IPS-20b (cell line): ENCODE data around the gene POFUT2.

Experiments used
- H3K27ac ChIP-seq: one replicate; pipeline ENCODE4 v1.5.1; 2013; ENCODE audit warnings: low read length
- H3K27me3 ChIP-seq: 2 replicates; pipeline ENCODE4 v1.6.1; 2013; ENCODE audit warnings: mild to moderate bottlenecking, low read length, inconsistent platforms; ENCODE audit not compliant: insufficient read depth
- H3K36me3 ChIP-seq: 2 replicates; pipeline ENCODE4 v1.6.1; 2013; ENCODE audit warnings: low read depth, mild to moderate bottlenecking, inconsistent platforms, low read length, moderate library complexity; ENCODE audit not compliant: insufficient read depth
- H3K4me1 ChIP-seq: 2 replicates; pipeline ENCODE4 v1.6.1; 2013; ENCODE audit warnings: mild to moderate bottlenecking, control low read depth, inconsistent platforms, low read length, moderate library complexity; ENCODE audit not compliant: insufficient read depth
- H3K4me3 ChIP-seq: 2 replicates; pipeline ENCODE4 v1.5.1; 2013; ENCODE audit warnings: mild to moderate bottlenecking, low read length, inconsistent platforms
- H3K9ac ChIP-seq: 2 replicates; pipeline ENCODE4 v1.6.1; 2013; ENCODE audit warnings: low read depth, mild to moderate bottlenecking, inconsistent platforms, low read length, moderate library complexity
- H3K9me3 ChIP-seq: 2 replicates; pipeline ENCODE4 v1.6.1; 2013; ENCODE audit warnings: mild to moderate bottlenecking, low read depth, low read length, inconsistent platforms; ENCODE audit not compliant: insufficient read depth

POFUT2 gene

DNA sequence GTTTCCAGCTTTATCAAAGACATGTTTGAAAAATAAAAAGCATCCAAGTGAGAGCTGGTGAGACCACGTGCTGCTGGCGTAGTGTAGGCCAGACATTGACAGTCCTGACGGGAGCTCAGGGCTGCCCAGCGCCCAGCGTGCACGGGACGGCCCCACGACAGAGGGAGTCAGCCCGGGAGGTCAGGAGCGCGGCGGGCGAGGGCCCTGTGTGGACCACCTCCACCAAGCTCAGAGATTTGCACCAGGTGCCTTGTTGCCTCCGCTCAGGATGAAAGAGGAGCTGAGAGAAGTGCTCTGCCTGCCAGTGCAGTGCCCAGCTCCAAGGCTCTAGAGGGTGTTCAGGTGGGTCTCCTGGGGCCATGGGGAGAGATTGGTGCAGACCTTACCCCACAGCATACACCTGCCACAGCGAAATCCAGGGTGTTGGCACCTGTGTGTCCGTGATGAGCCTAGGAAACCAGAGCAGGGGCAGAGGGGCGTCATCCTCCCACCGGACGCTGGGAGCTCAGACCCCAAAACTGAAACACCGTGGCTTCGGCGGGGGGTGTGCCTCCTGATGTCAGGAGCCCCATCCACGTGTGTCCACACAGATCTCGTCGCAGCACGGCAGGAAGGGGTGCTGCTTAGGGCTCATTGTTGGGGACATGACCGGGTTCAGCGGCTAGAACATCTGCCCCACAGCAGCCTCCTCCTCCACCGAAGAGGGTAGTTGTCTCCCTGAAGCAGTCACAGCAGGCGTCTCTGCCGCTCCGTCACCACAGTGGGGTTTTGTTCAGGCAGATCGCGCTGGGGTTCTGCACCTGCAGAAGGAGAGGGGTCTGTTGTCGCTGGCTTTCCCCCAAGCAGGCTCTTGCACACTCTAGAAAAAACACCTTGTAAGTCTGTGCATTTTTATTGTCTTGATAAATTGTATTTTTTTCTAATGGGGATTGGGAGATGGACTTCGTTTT lies 64.2 kb downstream of the POFUT2 start:
- no peak overlapping the region for H3K27ac ChIP-seq
- no peaks in the 10 kb centered on the region; the same call in 1 of the 2 replicates for H3K9me3 ChIP-seq
- H3K27me3 ChIP-seq, result no peaks in the 10 kb centered on the region
- H3K36me3 ChIP-seq, result no peaks in the 10 kb centered on the region
- H3K4me3 ChIP-seq, result no peak overlapping the region
- peaks cover 4% of the 10 kb centered on the region; the same call in 1 of the 2 replicates for H3K4me1 ChIP-seq
- H3K9ac ChIP-seq, result no peak overlapping the region

DNA sequence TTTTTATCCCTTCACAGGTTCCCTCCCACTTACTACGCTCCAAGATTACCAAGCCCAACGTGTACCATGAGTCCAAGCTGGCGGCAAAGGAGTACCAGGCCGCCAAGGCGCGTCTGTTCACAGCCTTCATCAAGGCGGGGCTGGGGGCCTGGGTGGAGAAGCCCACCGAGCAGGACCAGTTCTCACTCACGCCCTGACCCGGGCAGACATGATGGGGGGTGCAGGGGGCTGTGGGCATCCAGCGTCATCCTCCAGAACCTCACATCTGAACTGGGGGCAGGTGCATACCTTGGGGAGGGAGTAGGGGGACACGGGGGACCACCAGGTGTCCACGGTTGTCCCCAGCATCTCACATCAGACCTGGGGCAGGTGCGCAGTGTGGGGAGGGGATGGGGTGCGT lies 65.7 kb downstream of the POFUT2 start:
- no peak overlapping the region for H3K27ac ChIP-seq
- no peak overlapping the region for H3K9ac ChIP-seq
- peaks cover 3% of the 10 kb centered on the region for H3K9me3 ChIP-seq
- H3K36me3 ChIP-seq, result no peaks in the 10 kb centered on the region
- H3K4me3 ChIP-seq, result no peak overlapping the region
- H3K4me1 ChIP-seq, result peaks cover 4% of the 10 kb centered on the region; the same call in 1 of the 2 replicates
- H3K27me3 ChIP-seq, result no peaks in the 10 kb centered on the region

DNA sequence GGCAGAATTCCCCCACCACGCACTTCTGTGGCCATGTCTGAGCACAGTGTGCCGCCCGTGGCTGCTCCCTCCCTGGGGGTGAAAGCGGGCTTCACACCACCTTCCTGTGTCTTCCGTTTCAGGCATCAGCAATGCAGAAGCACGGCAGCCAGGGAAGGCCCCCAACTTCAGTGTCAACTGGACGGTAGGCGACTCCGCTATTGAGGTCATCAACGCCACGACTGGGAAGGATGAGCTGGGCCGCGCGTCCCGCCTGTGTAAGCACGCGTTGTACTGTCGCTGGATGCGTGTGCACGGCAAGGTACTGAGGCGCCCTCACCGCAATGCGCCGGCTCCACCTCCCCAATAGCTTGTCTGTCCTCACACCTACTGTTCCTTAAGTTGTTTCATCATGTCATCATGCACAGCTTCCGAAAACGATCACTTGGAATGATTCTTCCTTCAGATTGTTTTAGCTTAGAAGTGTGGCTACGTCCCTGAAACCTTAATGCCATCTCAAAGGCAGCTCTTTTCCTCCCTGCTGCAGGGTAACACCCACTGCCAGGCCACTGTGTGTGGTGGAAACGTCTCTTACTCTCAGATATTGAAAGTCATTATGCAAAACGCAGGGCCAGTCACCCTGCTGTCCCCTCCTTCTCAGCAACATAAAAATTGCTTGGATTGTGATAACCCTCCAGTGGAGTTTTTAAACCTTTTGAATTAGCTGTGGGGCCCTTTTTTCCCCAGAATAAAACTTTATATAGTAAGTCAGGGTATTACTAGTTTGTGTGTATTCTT lies 66.8 kb downstream of the POFUT2 start:
- H3K9ac ChIP-seq, result no peak overlapping the region
- no peak overlapping the region for H3K4me3 ChIP-seq
- H3K4me1 ChIP-seq, result peaks cover 4% of the 10 kb centered on the region; the same call in 1 of the 2 replicates
- no peak overlapping the region for H3K27ac ChIP-seq
- H3K36me3 ChIP-seq, result no peaks in the 10 kb centered on the region
- H3K9me3 ChIP-seq, result peaks cover 9% of the 10 kb centered on the region
- no peaks in the 10 kb centered on the region for H3K27me3 ChIP-seq

DNA sequence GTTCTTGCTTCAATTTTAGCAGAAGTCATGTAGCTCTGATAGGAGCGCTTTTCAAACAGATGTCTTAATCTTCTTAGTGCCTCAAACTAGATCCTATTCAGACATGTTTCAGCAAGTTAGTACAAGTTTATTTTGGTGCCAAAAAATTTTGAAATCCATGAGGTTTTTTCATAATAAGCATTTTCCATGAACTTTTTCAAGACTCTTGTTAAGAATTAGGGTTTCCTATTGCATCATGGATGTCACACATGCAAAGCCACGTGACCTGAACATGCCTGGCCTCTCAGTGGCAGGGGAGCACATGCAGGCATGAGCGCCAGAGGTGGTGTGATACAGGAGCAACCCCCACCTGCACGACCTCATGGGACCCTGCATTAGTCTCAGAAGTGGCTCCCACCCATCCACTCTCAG lies 67.6 kb downstream of the POFUT2 start:
- H3K27ac ChIP-seq, result no peak overlapping the region
- no peak overlapping the region for H3K4me3 ChIP-seq
- H3K9ac ChIP-seq, result no peak overlapping the region
- H3K36me3 ChIP-seq, result no peaks in the 10 kb centered on the region
- peaks cover 4% of the 10 kb centered on the region; the same call in 1 of the 2 replicates for H3K4me1 ChIP-seq
- H3K9me3 ChIP-seq, result peaks cover 12% of the 10 kb centered on the region
- H3K27me3 ChIP-seq, result no peaks in the 10 kb centered on the region

DNA sequence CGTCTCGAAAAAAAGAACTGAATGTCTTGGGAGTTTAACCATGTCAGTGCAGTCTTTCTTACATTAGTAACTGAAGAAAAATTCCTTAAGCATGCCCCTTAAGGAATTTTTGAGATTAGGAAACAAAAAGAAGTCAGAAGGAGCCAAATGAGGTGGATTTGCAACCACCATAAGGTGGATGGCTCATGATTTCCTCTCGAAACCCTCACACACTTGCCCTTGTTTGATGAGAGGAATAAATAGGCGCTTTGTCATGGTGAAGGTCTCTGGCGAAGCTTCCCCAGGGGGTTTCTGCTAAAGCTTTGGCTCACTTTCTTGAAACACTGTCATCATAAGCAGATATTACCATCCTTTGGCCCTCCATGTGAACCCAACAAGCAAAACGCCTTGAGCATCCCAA lies 68.2 kb downstream of the POFUT2 start:
- H3K9ac ChIP-seq, result no peak overlapping the region
- no peak overlapping the region for H3K27ac ChIP-seq
- H3K27me3 ChIP-seq, result no peaks in the 10 kb centered on the region
- H3K36me3 ChIP-seq, result no peaks in the 10 kb centered on the region
- no peak overlapping the region for H3K4me3 ChIP-seq
- peaks cover 13% of the 10 kb centered on the region for H3K9me3 ChIP-seq
- H3K4me1 ChIP-seq, result peaks cover 4% of the 10 kb centered on the region; the same call in 1 of the 2 replicates

DNA sequence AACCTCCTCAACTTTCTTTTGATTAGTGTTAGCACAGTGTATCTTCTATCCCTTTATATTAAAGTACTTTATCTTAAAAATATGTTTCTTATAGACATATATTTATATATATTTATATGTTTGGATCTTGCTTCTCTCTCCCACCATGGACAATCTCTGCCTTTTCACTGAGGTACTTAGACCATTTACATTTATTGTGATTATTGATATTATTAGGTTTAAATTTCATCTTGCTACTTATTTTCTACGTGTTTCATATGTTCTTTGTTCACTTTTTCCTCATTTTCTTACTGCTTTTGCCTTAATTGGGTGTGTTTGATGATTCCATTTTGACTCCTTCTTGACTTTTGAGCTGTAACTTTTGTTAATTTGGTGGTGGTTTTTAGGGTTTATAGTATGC lies 70.7 kb downstream of the POFUT2 start:
- Histone ChIP-seq H3K27ac (no peak overlapping the region), H3K4me1 (peaks cover 4% of the 10 kb centered on the region; the same call in 1 of the 2 replicates), H3K9ac (no peak overlapping the region), H3K4me3 (no peak overlapping the region), H3K9me3 (peaks cover 13% of the 10 kb centered on the region), H3K36me3 (no peaks in the 10 kb centered on the region), H3K27me3 (no peaks in the 10 kb centered on the region)

DNA sequence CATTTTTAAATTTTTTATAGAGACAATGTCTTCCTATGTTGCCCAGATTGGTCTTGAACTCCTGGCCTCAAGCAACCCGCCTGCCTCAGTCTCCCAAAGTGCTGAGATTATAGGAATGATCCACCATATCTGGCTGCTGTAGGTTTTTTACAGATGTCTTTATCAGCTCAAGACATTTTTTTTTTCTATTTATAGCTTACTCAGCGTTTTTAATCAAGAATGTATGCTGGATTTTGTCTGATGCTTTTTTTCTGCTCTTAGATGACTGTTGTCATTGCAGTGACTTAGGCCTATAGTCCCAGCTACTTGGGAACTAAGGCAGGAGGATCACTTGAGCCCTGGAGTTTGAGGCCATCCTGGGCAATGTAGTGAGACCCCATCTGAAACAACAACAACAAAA lies 72.5 kb downstream of the POFUT2 start:
- Histone ChIP-seq H3K27ac (no peak overlapping the region), H3K4me3 (no peak overlapping the region), H3K36me3 (no peaks in the 10 kb centered on the region), H3K27me3 (no peaks in the 10 kb centered on the region), H3K9ac (no peak overlapping the region), H3K4me1 (peaks cover 4% of the 10 kb centered on the region; the same call in 1 of the 2 replicates), H3K9me3 (peaks cover 13% of the 10 kb centered on the region)
